Right atrium auricular region (tissue), 2 donors: ENCODE results near the gene UCP2. TPM values are rescaled to one million over a fixed set of nuclear protein-coding genes. Genes with fewer than 3 reads are reported as not detected.

Experiments
- DNase-seq: peaks from one replicate; pipeline ENCODE4 v3.0.0-alpha.2; 2019; ENCODE audit warnings: low spot score
- H3K27ac ChIP-seq, 2 donors: fragments of 200-600 bp; sonication (generic); 1 replicate in 1 of 2; 2 replicates in 1 of 2; pipeline ENCODE4 v1.5.1; 2016 to 2019
- H3K27me3 ChIP-seq, 2 donors: fragments of 200-600 bp; sonication (generic); one replicate each; pipeline versions ENCODE4 v1.5.1 to v1.6.0; 2017 to 2019
- H3K36me3 ChIP-seq: fragments of 200-600 bp; sonication (generic); one replicate; pipeline ENCODE4 v1.5.1; 2016
- H3K4me1 ChIP-seq, 2 donors: fragments of 200-600 bp; sonication (generic); one replicate each; pipeline versions ENCODE4 v1.5.1 to v1.6.0; 2017 to 2019
- H3K4me3 ChIP-seq, 2 donors: fragments of 200-600 bp; sonication (generic); 1 replicate in 1 of 2; 2 replicates in 1 of 2; pipeline ENCODE4 v1.5.1; 2017 to 2019; ENCODE audit warnings: mild to moderate bottlenecking in 1 of 2, moderate library complexity in 1 of 2
- H3K9me3 ChIP-seq, 2 donors: fragments of 200-600 bp; sonication (generic); one replicate each; pipeline ENCODE4 v1.5.1; 2019
- CTCF ChIP-seq, 2 donors: fragments of 200-600 bp; sonication (generic); IDR thresholded peaks; one replicate each; pipeline ENCODE4 v1.5.1; 2019; ENCODE audit warnings: antibody characterized with exemption in 2 of 2
- total RNA-seq, 2 donors: library from RNA; depleted of rRNA; stranded (reverse); fragments of >200 nt; gene quantifications; one replicate each; pipeline ENCODE4 v1.1.0, GENCODE V29; 2016

UCP2 gene
- total RNA-seq, 2 donors from 2014 or later: 8.2 to 13.2 TPM

GRCh38 chr11:73950869-73951710 is 31.6 kb downstream of the UCP2 start, which contains the start of gene DNAJB13:
Gene DNAJB13, plus strand, starts transcription at chr11:73951026. Its CDS starts 44 bp downstream, at chr11:73951070.
- TF ChIP-seq CTCF (IDR thresholded peaks at IDR 0.05): no peak
- DNase-seq: no peak
- Histone ChIP-seq H3K27ac (no peak within 1 kb of the TSS), H3K4me1 (no peaks in the 10 kb centered on the region), H3K9me3 (no peaks in the 10 kb centered on the region), H3K36me3 (no peaks in the 10 kb centered on the region), H3K27me3 (no peaks in the 10 kb centered on the region), H3K4me3 (no peak within 1 kb of the TSS)

- Histone ChIP-seq H3K27me3 (no peaks in the 10 kb centered on the region), H3K4me3 (no peak overlapping the region), H3K36me3 (no peaks in the 10 kb centered on the region), H3K9me3 (no peaks in the 10 kb centered on the region), H3K27ac (no peak overlapping the region), H3K4me1 (no peaks in the 10 kb centered on the region)
- DNase-seq: no peak
- no peak for TF ChIP-seq CTCF (IDR thresholded peaks at IDR 0.05)
Measured at GRCh38 chr11:73949912-73950311, 32.7 kb downstream of the UCP2 start.

DNA sequence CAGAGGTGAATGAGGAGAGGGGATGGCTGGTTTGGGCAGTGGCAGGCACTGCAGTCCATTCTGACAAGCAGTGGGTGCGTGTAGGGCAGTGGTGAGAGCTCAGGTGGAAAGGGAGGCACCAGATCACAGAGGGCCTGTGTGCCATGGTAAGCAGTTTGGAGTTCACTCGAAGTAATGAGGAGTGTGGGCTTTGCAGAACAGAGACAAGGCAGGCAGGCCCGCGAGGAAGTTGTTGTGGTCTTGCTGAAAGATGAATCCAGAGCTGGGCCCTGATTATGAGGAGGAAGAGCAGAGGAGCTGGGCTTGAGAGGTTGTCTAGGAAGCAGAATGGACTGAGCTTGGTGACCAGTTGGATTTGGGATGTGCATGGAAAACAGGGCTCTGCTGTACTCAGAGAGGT is 33.4 kb downstream of the UCP2 start:
- H3K36me3 ChIP-seq: no peaks in the 10 kb centered on the region
- TF ChIP-seq CTCF (IDR thresholded peaks at IDR 0.05): no peak
- H3K27me3 ChIP-seq: no peaks in the 10 kb centered on the region
- no peaks in the 10 kb centered on the region for H3K9me3 ChIP-seq
- H3K27ac ChIP-seq: no peak overlapping the region
- no peak overlapping the region for H3K4me3 ChIP-seq
- no peaks in the 10 kb centered on the region for H3K4me1 ChIP-seq
- DNase-seq: no peak

DNA sequence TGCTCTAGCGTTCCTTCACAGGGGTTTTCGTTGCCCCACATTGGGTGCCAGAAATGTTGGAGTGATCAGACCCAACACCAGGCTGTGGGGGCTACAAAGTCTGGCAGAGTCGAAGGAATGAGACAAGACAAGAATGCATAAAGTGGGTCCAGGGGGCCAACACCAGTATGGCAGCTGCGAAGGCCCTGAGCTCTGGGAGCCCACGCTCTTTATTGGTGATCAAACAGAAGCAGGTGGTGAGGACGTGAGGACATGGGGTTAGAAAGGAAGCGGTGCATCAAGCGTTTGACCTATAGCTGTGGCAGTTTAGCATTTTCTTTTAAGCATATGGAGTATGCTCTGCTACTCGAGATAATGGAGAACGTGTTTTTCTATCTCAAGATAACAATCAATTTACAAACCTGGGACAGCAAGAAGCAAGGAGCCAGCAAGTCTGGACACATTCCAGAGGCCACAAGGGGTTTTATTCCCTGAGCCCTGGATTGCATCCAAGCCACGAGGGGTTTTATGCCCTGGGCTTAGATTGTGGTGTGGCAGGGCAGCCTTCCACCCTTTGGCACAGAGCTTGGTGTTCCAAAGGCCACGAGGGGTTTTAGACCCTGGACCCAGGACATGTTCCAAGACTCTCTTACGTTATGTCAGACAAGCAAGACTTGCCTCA is 35.7 kb downstream of the UCP2 start:
- no peaks in the 10 kb centered on the region for H3K27me3 ChIP-seq
- no peaks in the 10 kb centered on the region for H3K36me3 ChIP-seq
- H3K4me1 ChIP-seq: no peaks in the 10 kb centered on the region
- TF ChIP-seq CTCF (IDR thresholded peaks at IDR 0.05): no peak
- no peak overlapping the region for H3K4me3 ChIP-seq
- H3K27ac ChIP-seq: no peak overlapping the region
- DNase-seq: no peak
- no peaks in the 10 kb centered on the region for H3K9me3 ChIP-seq

DNA sequence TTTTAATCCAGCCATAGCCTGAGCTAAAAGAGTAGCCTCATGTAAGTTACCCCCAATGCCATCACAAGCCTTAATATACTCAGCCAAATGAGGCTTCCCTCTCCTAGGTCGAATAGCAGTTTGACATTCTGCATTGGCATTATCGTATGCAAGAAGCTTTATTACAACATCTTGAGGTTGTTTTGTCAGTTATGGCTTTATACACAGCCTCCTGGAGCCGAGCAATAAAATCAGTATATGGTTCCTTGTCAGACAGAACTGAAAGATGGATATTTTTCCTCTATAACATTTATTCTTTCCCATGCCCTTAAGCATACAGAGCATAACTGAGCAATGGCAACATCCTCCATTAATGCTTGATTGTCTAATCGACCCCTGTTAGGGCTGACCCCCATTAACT is 37.2 kb downstream of the UCP2 start:
- no peak for DNase-seq
- Histone ChIP-seq H3K4me1 (no peaks in the 10 kb centered on the region), H3K27ac (no peak overlapping the region), H3K27me3 (no peaks in the 10 kb centered on the region), H3K4me3 (no peak overlapping the region), H3K36me3 (no peaks in the 10 kb centered on the region), H3K9me3 (no peaks in the 10 kb centered on the region)
- no peak for TF ChIP-seq CTCF (IDR thresholded peaks at IDR 0.05)
